Transverse colon (tissue), 4 donors: Measurements from ENCODE around the gene IWS1. TPM values are rescaled to one million over a fixed set of nuclear protein-coding genes. Genes with fewer than 3 reads are reported as not detected.

Source experiments
- DNase-seq: peaks from one replicate; pipeline ENCODE4 v3.0.0-alpha.2; 2019
- H3K27ac ChIP-seq, 4 donors: fragments of 200-600 bp; sonication (generic); 2 replicates each; pipeline ENCODE4 v1.5.1; 2016 to 2018; ENCODE audit warnings: inconsistent platforms in 4 of 4
- H3K27me3 ChIP-seq: fragments of 200-600 bp; sonication (generic); 2 replicates; pipeline ENCODE4 v1.5.1; 2017; ENCODE audit warnings: inconsistent platforms
- H3K36me3 ChIP-seq, 4 donors: fragments of 200-600 bp; sonication (generic); 2 replicates each; pipeline ENCODE4 v1.5.1; 2017 to 2019; ENCODE audit warnings: inconsistent platforms in 4 of 4
- H3K4me1 ChIP-seq, 4 donors: fragments of 200-600 bp; sonication (generic); 2 replicates each; pipeline ENCODE4 v1.5.1; 2017 to 2020; ENCODE audit warnings: inconsistent platforms in 4 of 4
- H3K4me3 ChIP-seq, 4 donors: fragments of 200-600 bp; sonication (generic); 1 replicate in 1 of 4; 2 replicates in 3 of 4; pipeline versions ENCODE4 v1.5.1 to v1.6.1; 2017 to 2019; ENCODE audit warnings: inconsistent platforms in 4 of 4
- H3K9me3 ChIP-seq, 2 donors: fragments of 200-600 bp; sonication (generic); 2 replicates each; pipeline ENCODE4 v1.5.1; 2017 to 2019; ENCODE audit warnings: inconsistent platforms in 2 of 2
- CTCF ChIP-seq, 5 experiments: fragments of 200-600 bp in 3 of 5; fragments of 450-650 bp in 2 of 5; sonication (generic) in 3 of 5; IDR thresholded peaks; 1 replicate in 2 of 5; 2 replicates in 3 of 5; pipeline ENCODE4 v1.5.1; 2016 to 2017; ENCODE audit warnings: antibody characterized with exemption in 5 of 5, inconsistent platforms in 3 of 5, mild to moderate bottlenecking in 2 of 5, moderate library complexity in 1 of 5
- EP300 ChIP-seq: sonication (generic); formaldehyde crosslinking; IDR thresholded peaks from one replicate; pipeline ENCODE4 v1.6.1; 2017; ENCODE audit warnings: antibody characterized with exemption, low read depth
- POLR2A ChIP-seq: fragments of 450-650 bp; IDR thresholded peaks from one replicate; pipeline ENCODE4 v1.6.1; 2016; ENCODE audit warnings: antibody characterized with exemption, mild to moderate bottlenecking, moderate library complexity
- POLR2AphosphoS5 ChIP-seq, 3 donors: sonication (generic); formaldehyde crosslinking; IDR thresholded peaks; one replicate each; pipeline ENCODE4 v1.6.1; 2016; ENCODE audit warnings: antibody characterized with exemption in 3 of 3
- WGBS, 2 donors: methylation state at CpG; one replicate each; pipeline ENCODE4 v1.1.5; 2018; ENCODE audit warnings: low coverage in 1 of 2; 5-methylcytosine and 5-hydroxymethylcytosine counted together
- in situ Hi-C, 4 donors: fragments of 200-750 bp; cut with MboI; loops; one replicate each; pipeline versions ENCODE4 v1.15.0 to v1.15.1; 2017; ENCODE audit warnings: low sequenced_read_pairs in 3 of 4, low pct_ligation_motif_present in 1 of 4, low pct_unique_long_range_greater_than_20kb in 1 of 4
- intact Hi-C: fragments of 100-400 bp; cut with DNase I; formaldehyde crosslinking; loops from one replicate; pipeline ENCODE4 v1.15.1; 2023; ENCODE audit warnings: low total_unique reads
- total RNA-seq, 4 donors: library from RNA; depleted of rRNA; stranded (reverse); fragments of >200 nt; gene quantifications; one replicate each; pipeline ENCODE4 v1.1.0, GENCODE V29; 2016

Gene IWS1
- total RNA-seq, 4 donors from 2014 or later = 27.3 to 139 (median 45.4) TPM

- TF ChIP-seq POLR2A (no peak), CTCF (IDR thresholded peaks at IDR 0.05) (no peak), EP300 (no peak), POLR2AphosphoS5 (IDR thresholded peaks at IDR 0.05) (no peak)
- no peak for DNase-seq
- Histone ChIP-seq H3K4me1 (peaks cover 15 to 68% (median 29%) of the 10 kb centered on the region in 4 donors), H3K9me3 (no peaks in the 10 kb centered on the region), H3K27me3 (no peaks in the 10 kb centered on the region), H3K4me3 (no peak overlapping the region), H3K36me3 (peaks cover 0 to 3% (median 0%) of the 10 kb centered on the region in 4 donors), H3K27ac (peak overlapping the region in 2 of 4 donors; percentile 69 to 74)
- 88 to 91% methylated on average over 5 to 6 of the region's 6 CpGs for WGBS, 2 donors
- in situ Hi-C loops = no loop called here
- intact Hi-C loops = no loop called here
Measured at GRCh38 chr2:127511090-127511695, 15.1 kb downstream of the IWS1 start.

- in situ Hi-C loops = no loop called here
- WGBS, 2 donors = 63 to 67% methylated on average over 2 of the region's 2 CpGs
- H3K9me3 ChIP-seq = no peaks in the 10 kb centered on the region
- peaks cover 15 to 59% (median 24%) of the 10 kb centered on the region in 4 donors for H3K4me1 ChIP-seq
- H3K27ac ChIP-seq = peak overlapping the region; percentile 65 to 74 (median 68)
- H3K4me3 ChIP-seq = no peak overlapping the region
- intact Hi-C loops = no loop called here
- TF ChIP-seq POLR2AphosphoS5 (IDR thresholded peaks at IDR 0.05) (peak in 1 of 3 donors; percentile 8), POLR2A (no peak)
- peaks cover 0 to 8% (median 2%) of the 10 kb centered on the region in 4 donors for H3K36me3 ChIP-seq
- no peaks in the 10 kb centered on the region for H3K27me3 ChIP-seq
- no peak for DNase-seq
Measured at GRCh38 chr2:127510073-127510472, 16.2 kb downstream of the IWS1 start.

- Histone ChIP-seq H3K27ac (peak overlapping the region; percentile 60 to 74 (median 68)), H3K27me3 (no peaks in the 10 kb centered on the region), H3K9me3 (no peaks in the 10 kb centered on the region), H3K4me3 (no peak overlapping the region), H3K4me1 (peaks cover 15 to 57% (median 23%) of the 10 kb centered on the region in 4 donors), H3K36me3 (peaks cover 0 to 23% (median 10%) of the 10 kb centered on the region in 4 donors)
- in situ Hi-C loops (no loop called here), intact Hi-C loops (no loop called here)
- TF ChIP-seq POLR2A (no peak), CTCF (IDR thresholded peaks at IDR 0.05) (no peak), POLR2AphosphoS5 (IDR thresholded peaks at IDR 0.05) (peak; percentile 12 to 55 (median 46))
- DNase-seq = peak; percentile 62
- WGBS, 2 donors = 0 to 14% methylated on average over 2 to 3 of the region's 3 CpGs
Measured at GRCh38 chr2:127508631-127509034, 17.7 kb downstream of the IWS1 start.

- H3K9me3 ChIP-seq = no peaks in the 10 kb centered on the region
- in situ Hi-C loops (no loop called here), intact Hi-C loops (no loop called here)
- no peak for DNase-seq
- TF ChIP-seq CTCF (IDR thresholded peaks at IDR 0.05) (no peak), EP300 (no peak), POLR2AphosphoS5 (IDR thresholded peaks at IDR 0.05) (no peak), POLR2A (no peak)
- H3K36me3 ChIP-seq = peaks cover 0 to 28% (median 12%) of the 10 kb centered on the region in 4 donors
- peaks cover 15 to 55% (median 23%) of the 10 kb centered on the region in 4 donors for H3K4me1 ChIP-seq
- no peak overlapping the region for H3K4me3 ChIP-seq
- H3K27ac ChIP-seq = peak overlapping the region; percentile 60 to 74 (median 68)
- no peaks in the 10 kb centered on the region for H3K27me3 ChIP-seq
- WGBS, 2 donors = 76 to 82% methylated on average over 3 to 4 of the region's 4 CpGs
Measured at GRCh38 chr2:127508023-127508630, 18.2 kb downstream of the IWS1 start.
